Measurements from ENCODE around the gene MRGPRG. TPM values are rescaled to one million over a fixed set of nuclear protein-coding genes. Genes with fewer than 3 reads are reported as not detected.

MRGPRG gene
- polyA plus RNA-seq, 2 of the 4 experiments (the other 2 are of a cell fraction) = not detected

DNA sequence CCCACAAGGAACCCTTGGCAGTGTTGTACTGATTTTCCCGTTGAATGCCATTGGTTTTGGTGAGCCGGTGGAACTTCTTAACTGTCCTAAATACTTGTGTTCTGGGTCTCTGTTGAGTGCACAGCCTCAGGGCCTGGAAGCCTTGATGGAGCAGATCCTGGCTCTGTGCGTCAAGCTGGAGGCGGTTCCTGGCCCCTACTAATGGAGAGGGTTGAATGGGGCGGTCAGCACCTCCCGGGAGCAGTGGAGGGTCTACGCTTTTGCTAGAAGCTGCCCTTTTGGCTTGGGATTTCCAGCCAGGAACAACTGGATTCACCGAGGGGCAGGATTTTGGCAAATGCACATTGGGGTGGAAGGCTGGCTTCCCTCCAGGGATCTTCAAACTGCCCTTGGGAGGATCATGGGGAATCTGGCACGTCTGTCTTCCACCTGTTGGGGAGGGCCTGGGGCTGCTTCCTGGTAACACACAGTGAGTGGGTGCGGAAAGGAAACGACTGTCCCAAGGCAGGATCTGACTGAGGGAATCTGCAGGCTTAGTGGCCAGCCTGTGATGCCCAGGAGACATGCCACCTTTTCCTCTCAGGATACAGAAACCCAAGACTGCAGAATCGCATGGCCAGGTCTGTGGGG, 46.6 kb downstream of the MRGPRG start:
- 63% methylated on average over 11 of the region's 12 CpGs for WGBS (ENCODE audit: missing lambda C conversion rate)
- CTCF ChIA-PET = interaction anchor here (1.3 kb wide), 1 partner anchor 23 kb away, joined by 5 read pairs; no protein-coding TSS in a partner anchor
- DNase-seq (ENCODE audit: low read depth in 1 of 2, low spot score in 1 of 2) (no peak), FAIRE-seq (no peak), ATAC-seq (no peak)
- POLR2A ChIA-PET = no interaction called here
- H3K4me2 ChIP-seq = no peak overlapping the region
- no peak overlapping the region for H3K27ac ChIP-seq
- H3K4me1 ChIP-seq = peaks cover 9% of the 10 kb centered on the region; the same call in 2 of the 3 replicates
- no peak for TF ChIP-seq RARB (CRISPR knock-in tag; IDR thresholded peaks at IDR 0.05)
- TF ChIP-seq HOXA7 (CRISPR knock-in tag; IDR thresholded peaks at IDR 0.05) = no peak
- TF ChIP-seq CHD2 (IDR thresholded peaks at IDR 0.05; ENCODE audit: low read length, partially characterized antibody) = no peak
- TF ChIP-seq, protein P1, sequence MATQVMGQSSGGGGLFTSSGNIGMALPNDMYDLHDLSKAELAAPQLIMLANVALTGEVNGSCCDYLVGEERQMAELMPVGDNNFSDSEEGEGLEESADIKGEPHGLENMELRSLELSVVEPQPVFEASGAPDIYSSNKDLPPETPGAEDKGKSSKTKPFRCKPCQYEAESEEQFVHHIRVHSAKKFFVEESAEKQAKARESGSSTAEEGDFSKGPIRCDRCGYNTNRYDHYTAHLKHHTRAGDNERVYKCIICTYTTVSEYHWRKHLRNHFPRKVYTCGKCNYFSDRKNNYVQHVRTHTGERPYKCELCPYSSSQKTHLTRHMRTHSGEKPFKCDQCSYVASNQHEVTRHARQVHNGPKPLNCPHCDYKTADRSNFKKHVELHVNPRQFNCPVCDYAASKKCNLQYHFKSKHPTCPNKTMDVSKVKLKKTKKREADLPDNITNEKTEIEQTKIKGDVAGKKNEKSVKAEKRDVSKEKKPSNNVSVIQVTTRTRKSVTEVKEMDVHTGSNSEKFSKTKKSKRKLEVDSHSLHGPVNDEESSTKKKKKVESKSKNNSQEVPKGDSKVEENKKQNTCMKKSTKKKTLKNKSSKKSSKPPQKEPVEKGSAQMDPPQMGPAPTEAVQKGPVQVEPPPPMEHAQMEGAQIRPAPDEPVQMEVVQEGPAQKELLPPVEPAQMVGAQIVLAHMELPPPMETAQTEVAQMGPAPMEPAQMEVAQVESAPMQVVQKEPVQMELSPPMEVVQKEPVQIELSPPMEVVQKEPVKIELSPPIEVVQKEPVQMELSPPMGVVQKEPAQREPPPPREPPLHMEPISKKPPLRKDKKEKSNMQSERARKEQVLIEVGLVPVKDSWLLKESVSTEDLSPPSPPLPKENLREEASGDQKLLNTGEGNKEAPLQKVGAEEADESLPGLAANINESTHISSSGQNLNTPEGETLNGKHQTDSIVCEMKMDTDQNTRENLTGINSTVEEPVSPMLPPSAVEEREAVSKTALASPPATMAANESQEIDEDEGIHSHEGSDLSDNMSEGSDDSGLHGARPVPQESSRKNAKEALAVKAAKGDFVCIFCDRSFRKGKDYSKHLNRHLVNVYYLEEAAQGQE (IDR thresholded peaks at IDR 0.05) = no peak
- no peak for TF ChIP-seq FOSB (CRISPR knock-in tag; IDR thresholded peaks at IDR 0.05)
- no peak for TF ChIP-seq FOXS1 (CRISPR knock-in tag; IDR thresholded peaks at IDR 0.05)
- TF ChIP-seq, protein P2, sequence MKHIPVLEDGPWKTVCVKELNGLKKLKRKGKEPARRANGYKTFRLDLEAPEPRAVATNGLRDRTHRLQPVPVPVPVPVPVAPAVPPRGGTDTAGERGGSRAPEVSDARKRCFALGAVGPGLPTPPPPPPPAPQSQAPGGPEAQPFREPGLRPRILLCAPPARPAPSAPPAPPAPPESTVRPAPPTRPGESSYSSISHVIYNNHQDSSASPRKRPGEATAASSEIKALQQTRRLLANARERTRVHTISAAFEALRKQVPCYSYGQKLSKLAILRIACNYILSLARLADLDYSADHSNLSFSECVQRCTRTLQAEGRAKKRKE (CRISPR knock-in tag; IDR thresholded peaks at IDR 0.05; ENCODE audit: low read depth) = no peak
- TF ChIP-seq BHLHE40 (IDR thresholded peaks at IDR 0.05; ENCODE audit: low read depth, low read length) = no peak
- no peak for TF ChIP-seq SMC3 (IDR thresholded peaks at IDR 0.05)
- TF ChIP-seq KDM5A (IDR thresholded peaks at IDR 0.05) = no peak
- TF ChIP-seq MAZ (IDR thresholded peaks at IDR 0.05; ENCODE audit: borderline replicate concordance, low read depth, low read length) = no peak
- TF ChIP-seq POLR2AphosphoS2 (conservative IDR thresholded peaks at IDR 0.05; ENCODE audit: low read length) = no peak
- no peak for TF ChIP-seq SREBF2 (IDR thresholded peaks at IDR 0.05)
- no peak overlapping the region for H3K4me3 ChIP-seq
- H3K9me3 ChIP-seq = peaks cover 16% of the 10 kb centered on the region

DNA sequence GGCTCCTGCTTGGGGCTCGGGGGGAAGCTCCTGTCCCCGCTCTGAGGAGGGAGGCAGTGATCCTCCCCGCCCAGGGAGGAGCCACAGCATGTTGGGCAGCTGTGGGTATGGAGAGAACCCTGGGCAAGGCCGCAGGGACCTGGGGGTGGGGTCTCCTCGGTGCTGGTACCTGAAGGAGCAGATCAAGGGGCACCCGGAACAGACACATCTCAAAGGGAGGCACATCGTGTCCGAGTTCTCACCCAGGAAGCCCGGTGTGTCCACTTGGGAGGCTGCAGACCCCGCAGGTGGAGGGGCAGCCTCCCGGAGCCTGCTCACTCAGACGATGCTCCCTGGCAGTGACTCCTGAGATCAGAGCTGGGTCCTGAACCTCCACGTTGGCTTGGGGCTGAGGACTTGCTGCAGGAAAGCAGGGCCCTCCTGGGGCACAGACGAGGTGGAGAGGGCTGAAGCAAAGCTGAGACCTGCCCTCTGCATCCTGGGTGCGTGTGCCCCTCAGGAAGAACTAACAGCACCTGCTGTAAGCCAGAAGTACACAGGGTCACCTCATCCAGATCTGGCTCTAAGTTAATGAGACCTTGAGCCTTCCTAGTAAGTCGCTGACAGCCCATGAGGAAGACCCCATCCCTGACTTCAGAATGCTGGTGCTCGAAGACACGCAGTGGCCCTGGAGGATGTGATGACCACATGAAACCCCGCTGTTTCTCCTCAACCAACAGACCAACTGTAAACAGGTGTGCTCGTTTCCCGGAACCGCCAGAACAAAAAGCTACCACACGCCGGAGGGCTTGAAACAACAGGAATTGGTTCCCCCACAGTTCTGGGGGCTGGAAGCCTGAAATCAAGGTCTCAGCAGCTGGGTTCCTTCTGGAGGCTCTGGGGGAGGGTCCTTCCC, 47.6 kb downstream of the MRGPRG start:
- WGBS (ENCODE audit: missing lambda C conversion rate) = 51% methylated on average over 24 of the region's 24 CpGs
- Histone ChIP-seq H3K9me3 (peaks cover 7% of the 10 kb centered on the region), H3K4me2 (no peak overlapping the region), H3K4me1 (peaks cover 9% of the 10 kb centered on the region; the same call in 2 of the 3 replicates), H3K4me3 (no peak overlapping the region), H3K27ac (no peak overlapping the region)
- FAIRE-seq (no peak), DNase-seq (ENCODE audit: low read depth in 1 of 2, low spot score in 1 of 2) (no peak), ATAC-seq (0 out of 6 replicates have a peak, but pooled peaks of 1 of the 2 experiments have one; percentile 5)
- CTCF ChIA-PET = interaction anchor here (1.3 kb wide), 2 partner anchors 24 to 47 kb away, joined by 3 to 5 read pairs; no protein-coding TSS in a partner anchor
- TF ChIP-seq ZSCAN20 (CRISPR knock-in tag; IDR thresholded peaks at IDR 0.05) (no peak), TFCP2L1 (CRISPR knock-in tag; IDR thresholded peaks at IDR 0.05) (no peak), EP300 (IDR thresholded peaks at IDR 0.05) (no peak)
- POLR2A ChIA-PET = no interaction called here
